Astrocyte (in vitro differentiated cells and primary cell): Measurements from ENCODE around the gene LEP. TPM values are rescaled to one million over a fixed set of nuclear protein-coding genes. Genes with fewer than 3 reads are reported as not detected.

ENCODE experiments used
- DNase-seq: peaks from one replicate; pipeline ENCODE4 v3.0.0-alpha.2; 2010; ENCODE audit warnings: low read depth
- FAIRE-seq: peaks from 2 replicates; lab custom pipeline; 2011; peaks lifted over from hg19 to GRCh38; lab: Jason Lieb, UNC
- H2AFZ ChIP-seq: 2 replicates; pipeline ENCODE4 v1.6.0; 2012; ENCODE audit warnings: low read depth, low read length, inconsistent platforms
- H3K27ac ChIP-seq: 2 replicates; pipeline ENCODE4 v1.5.1; 2011; ENCODE audit warnings: low read depth, low read length, inconsistent platforms
- H3K27me3 ChIP-seq: 2 replicates; pipeline ENCODE4 v1.6.0; 2011; ENCODE audit warnings: low read length, inconsistent platforms; ENCODE audit not compliant: insufficient read depth
- H3K36me3 ChIP-seq: 2 replicates; pipeline ENCODE4 v1.5.1; 2011; ENCODE audit warnings: low read length, inconsistent platforms; ENCODE audit not compliant: insufficient read depth
- H3K4me1 ChIP-seq: 2 replicates; pipeline ENCODE4 v1.5.1; 2011; ENCODE audit warnings: low read length, inconsistent platforms; ENCODE audit not compliant: insufficient read depth
- H3K4me2 ChIP-seq: 2 replicates; pipeline ENCODE4 v1.6.0; 2012; ENCODE audit warnings: low read length, inconsistent platforms
- H3K4me3 ChIP-seq: 2 replicates; pipeline ENCODE4 v1.5.1; 2011; ENCODE audit warnings: low read depth, mild to moderate bottlenecking, low read length, inconsistent platforms; ENCODE audit not compliant: insufficient read depth
- H3K79me2 ChIP-seq: 2 replicates; pipeline ENCODE4 v1.6.0; 2012; ENCODE audit warnings: mild to moderate bottlenecking, low read length, inconsistent platforms; ENCODE audit not compliant: insufficient read depth
- H3K9ac ChIP-seq: 2 replicates; pipeline ENCODE4 v1.6.0; 2012; ENCODE audit warnings: mild to moderate bottlenecking, low read length, inconsistent platforms
- H3K9me3 ChIP-seq: 2 replicates; pipeline ENCODE4 v1.5.1; 2012; ENCODE audit warnings: low read depth, mild to moderate bottlenecking, low read length, inconsistent platforms; ENCODE audit not compliant: insufficient read depth
- H4K20me1 ChIP-seq: 2 replicates; pipeline ENCODE4 v1.6.0; 2012; ENCODE audit warnings: low read length, inconsistent platforms; ENCODE audit not compliant: insufficient read depth
- H3K27ac Mint-ChIP-seq: one replicate; pipeline ENCODE4 v1.8.0; 2021; ENCODE audit warnings: mild to moderate bottlenecking, mixed read lengths; ENCODE audit not compliant: unreplicated experiment
- H3K27me3 Mint-ChIP-seq: one replicate; pipeline ENCODE4 v1.8.0; 2021; ENCODE audit warnings: low read depth, mixed read lengths; ENCODE audit not compliant: unreplicated experiment
- H3K36me3 Mint-ChIP-seq: one replicate; pipeline ENCODE4 v1.8.0; 2021; ENCODE audit warnings: low read depth, mixed read lengths; ENCODE audit not compliant: unreplicated experiment
- H3K4me1 Mint-ChIP-seq: one replicate; pipeline ENCODE4 v1.8.0; 2021; ENCODE audit warnings: low read depth, mixed read lengths; ENCODE audit not compliant: unreplicated experiment
- H3K4me3 Mint-ChIP-seq: one replicate; pipeline ENCODE4 v1.8.0; 2021; ENCODE audit warnings: mild to moderate bottlenecking, moderate library complexity, mixed read lengths; ENCODE audit not compliant: unreplicated experiment
- H3K9me3 Mint-ChIP-seq: one replicate; pipeline ENCODE4 v1.8.0; 2021; ENCODE audit warnings: mild to moderate bottlenecking, mixed read lengths; ENCODE audit not compliant: unreplicated experiment
- EZH2 ChIP-seq: IDR thresholded peaks from 2 replicates; pipeline ENCODE4 v1.6.1; 2012; ENCODE audit warnings: mild to moderate bottlenecking, low read length, inconsistent platforms; ENCODE audit not compliant: insufficient read depth
- total RNA-seq: library from RNA; stranded (reverse); gene quantifications from 2 replicates; pipeline ENCODE4 v1.2.1, GENCODE V29; 2021
- TF ChIP-seq, protein P1 (sequence below): IDR thresholded peaks from 2 replicates; pipeline ENCODE4 v1.5.1; 2011; ENCODE audit warnings: low read depth, mild to moderate bottlenecking, inconsistent platforms, low read length, moderate library complexity; ENCODE audit not compliant: insufficient read depth

The LEP gene
- total RNA-seq, 1 donor from 2014 or later: not detected

DNA sequence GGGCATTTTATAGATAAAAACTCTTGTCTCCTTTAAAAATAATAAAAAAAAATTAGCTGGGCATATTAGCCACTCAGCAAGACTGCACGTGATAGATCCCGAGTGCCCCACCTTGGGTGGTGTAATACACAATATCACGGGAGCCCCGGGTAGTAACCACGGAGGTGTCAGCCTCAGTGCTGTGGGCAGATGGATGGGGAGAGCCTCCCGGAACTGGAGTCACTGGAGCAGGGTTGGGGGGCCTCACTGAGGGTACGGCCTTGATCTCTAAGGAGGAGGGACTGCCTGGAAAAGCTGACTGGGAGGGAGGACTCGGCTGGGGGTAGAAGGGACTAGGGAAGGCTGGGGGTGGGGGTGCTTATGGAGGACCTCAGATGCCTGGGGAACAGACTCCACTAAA, 12.6 kb downstream of the LEP start:
- H4K20me1 ChIP-seq: no peaks in the 10 kb centered on the region
- TF ChIP-seq EZH2: no peak
- TF ChIP-seq, protein P1, sequence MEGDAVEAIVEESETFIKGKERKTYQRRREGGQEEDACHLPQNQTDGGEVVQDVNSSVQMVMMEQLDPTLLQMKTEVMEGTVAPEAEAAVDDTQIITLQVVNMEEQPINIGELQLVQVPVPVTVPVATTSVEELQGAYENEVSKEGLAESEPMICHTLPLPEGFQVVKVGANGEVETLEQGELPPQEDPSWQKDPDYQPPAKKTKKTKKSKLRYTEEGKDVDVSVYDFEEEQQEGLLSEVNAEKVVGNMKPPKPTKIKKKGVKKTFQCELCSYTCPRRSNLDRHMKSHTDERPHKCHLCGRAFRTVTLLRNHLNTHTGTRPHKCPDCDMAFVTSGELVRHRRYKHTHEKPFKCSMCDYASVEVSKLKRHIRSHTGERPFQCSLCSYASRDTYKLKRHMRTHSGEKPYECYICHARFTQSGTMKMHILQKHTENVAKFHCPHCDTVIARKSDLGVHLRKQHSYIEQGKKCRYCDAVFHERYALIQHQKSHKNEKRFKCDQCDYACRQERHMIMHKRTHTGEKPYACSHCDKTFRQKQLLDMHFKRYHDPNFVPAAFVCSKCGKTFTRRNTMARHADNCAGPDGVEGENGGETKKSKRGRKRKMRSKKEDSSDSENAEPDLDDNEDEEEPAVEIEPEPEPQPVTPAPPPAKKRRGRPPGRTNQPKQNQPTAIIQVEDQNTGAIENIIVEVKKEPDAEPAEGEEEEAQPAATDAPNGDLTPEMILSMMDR: no peak
- no peak overlapping the region for H3K27ac ChIP-seq
- H3K4me3 ChIP-seq: no peak overlapping the region
- H3K4me2 ChIP-seq: no peak overlapping the region
- peaks cover 23% of the 10 kb centered on the region for H3K27me3 ChIP-seq
- Mint-ChIP-seq H3K4me1 (no peaks in the 10 kb centered on the region), H3K27me3 (peaks cover 41% of the 10 kb centered on the region), H3K4me3 (no peak overlapping the region), H3K9me3 (peaks cover 4% of the 10 kb centered on the region), H3K36me3 (peaks cover 4% of the 10 kb centered on the region), H3K27ac (no peak overlapping the region)
- FAIRE-seq (no peak), DNase-seq (no peak)
- H3K36me3 ChIP-seq: no peaks in the 10 kb centered on the region
- no peak overlapping the region for H3K9ac ChIP-seq
- no peaks in the 10 kb centered on the region for H3K4me1 ChIP-seq
- H3K79me2 ChIP-seq: no peaks in the 10 kb centered on the region
- H2AFZ ChIP-seq: no peak overlapping the region
- H3K9me3 ChIP-seq: no peaks in the 10 kb centered on the region

DNA sequence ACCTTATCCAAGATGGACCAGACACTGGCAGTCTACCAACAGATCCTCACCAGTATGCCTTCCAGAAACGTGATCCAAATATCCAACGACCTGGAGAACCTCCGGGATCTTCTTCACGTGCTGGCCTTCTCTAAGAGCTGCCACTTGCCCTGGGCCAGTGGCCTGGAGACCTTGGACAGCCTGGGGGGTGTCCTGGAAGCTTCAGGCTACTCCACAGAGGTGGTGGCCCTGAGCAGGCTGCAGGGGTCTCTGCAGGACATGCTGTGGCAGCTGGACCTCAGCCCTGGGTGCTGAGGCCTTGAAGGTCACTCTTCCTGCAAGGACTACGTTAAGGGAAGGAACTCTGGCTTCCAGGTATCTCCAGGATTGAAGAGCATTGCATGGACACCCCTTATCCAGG, 13.4 kb downstream of the LEP start:
- no peak for TF ChIP-seq EZH2
- TF ChIP-seq, protein P1: no peak
- H3K4me3 Mint-ChIP-seq: no peak overlapping the region
- H3K27me3 ChIP-seq: peaks cover 19% of the 10 kb centered on the region
- H3K9ac ChIP-seq: no peak overlapping the region
- H3K9me3 Mint-ChIP-seq: peaks cover 4% of the 10 kb centered on the region
- no peaks in the 10 kb centered on the region for H3K9me3 ChIP-seq
- FAIRE-seq: no peak
- H3K27ac Mint-ChIP-seq: no peak overlapping the region
- H3K4me1 ChIP-seq: no peaks in the 10 kb centered on the region
- H3K36me3 Mint-ChIP-seq: peaks cover 4% of the 10 kb centered on the region
- peaks cover 37% of the 10 kb centered on the region for H3K27me3 Mint-ChIP-seq
- no peaks in the 10 kb centered on the region for H3K36me3 ChIP-seq
- no peak overlapping the region for H3K4me3 ChIP-seq
- H3K79me2 ChIP-seq: no peaks in the 10 kb centered on the region
- no peak overlapping the region for H3K27ac ChIP-seq
- DNase-seq: no peak
- no peak overlapping the region for H2AFZ ChIP-seq
- no peaks in the 10 kb centered on the region for H4K20me1 ChIP-seq
- H3K4me1 Mint-ChIP-seq: peaks cover 4% of the 10 kb centered on the region
- no peak overlapping the region for H3K4me2 ChIP-seq

DNA sequence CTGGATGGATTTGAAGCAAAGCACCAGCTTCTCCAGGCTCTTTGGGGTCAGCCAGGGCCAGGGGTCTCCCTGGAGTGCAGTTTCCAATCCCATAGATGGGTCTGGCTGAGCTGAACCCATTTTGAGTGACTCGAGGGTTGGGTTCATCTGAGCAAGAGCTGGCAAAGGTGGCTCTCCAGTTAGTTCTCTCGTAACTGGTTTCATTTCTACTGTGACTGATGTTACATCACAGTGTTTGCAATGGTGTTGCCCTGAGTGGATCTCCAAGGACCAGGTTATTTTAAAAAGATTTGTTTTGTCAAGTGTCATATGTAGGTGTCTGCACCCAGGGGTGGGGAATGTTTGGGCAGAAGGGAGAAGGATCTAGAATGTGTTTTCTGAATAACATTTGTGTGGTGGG, 14.2 kb downstream of the LEP start:
- Histone ChIP-seq H3K27ac (no peak overlapping the region), H3K9me3 (no peaks in the 10 kb centered on the region), H3K4me1 (no peaks in the 10 kb centered on the region), H3K4me2 (no peak overlapping the region), H3K27me3 (peaks cover 14% of the 10 kb centered on the region), H3K9ac (no peak overlapping the region), H3K79me2 (no peaks in the 10 kb centered on the region), H3K4me3 (no peak overlapping the region), H4K20me1 (no peaks in the 10 kb centered on the region), H2AFZ (no peak overlapping the region), H3K36me3 (no peaks in the 10 kb centered on the region)
- Mint-ChIP-seq H3K9me3 (peaks cover 4% of the 10 kb centered on the region), H3K36me3 (peaks cover 4% of the 10 kb centered on the region), H3K4me3 (no peak overlapping the region), H3K27ac (no peak overlapping the region), H3K27me3 (peaks cover 32% of the 10 kb centered on the region), H3K4me1 (peaks cover 4% of the 10 kb centered on the region)
- DNase-seq (no peak), FAIRE-seq (no peak)
- no peak for TF ChIP-seq EZH2
- TF ChIP-seq, protein P1: no peak
